ENCODE measurements around the gene SLC30A10.

DNA sequence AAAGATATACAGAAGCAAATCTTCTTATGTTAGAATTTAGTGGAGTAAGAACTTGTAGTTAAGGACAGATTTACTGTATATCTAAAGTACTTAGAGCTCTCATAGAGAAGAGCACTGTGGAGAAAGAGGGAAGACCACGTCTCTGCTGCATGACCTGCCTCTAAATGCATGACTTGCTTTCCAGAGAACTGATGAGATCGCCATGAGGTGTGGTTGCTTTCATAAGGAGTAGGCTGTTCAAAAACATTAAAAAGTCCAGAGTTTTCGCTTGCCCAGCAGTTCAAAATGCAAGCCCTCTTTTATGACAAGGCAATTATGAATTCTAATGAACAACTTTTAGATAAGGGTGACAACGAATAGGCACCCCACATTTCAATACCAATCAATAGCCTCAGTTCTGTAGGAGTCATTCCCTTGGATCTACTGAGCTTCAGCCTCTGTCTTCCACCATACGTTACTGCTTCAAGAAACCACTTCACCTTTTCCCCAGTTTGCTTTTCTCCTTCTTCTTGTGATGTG is 24.9 kb downstream of the SLC30A10 start:
- TF ChIP-seq CTCF (IDR thresholded peaks at IDR 0.05) (no peak), POLR2A (IDR thresholded peaks at IDR 0.05) (no peak), POLR2AphosphoS5 (IDR thresholded peaks at IDR 0.05; ENCODE audit: insufficient read depth in 1 of 2, low read depth in 1 of 2) (no peak)
